Ishikawa (cell line): ENCODE data around the gene LRRN3.

Experiments used
- CEBPB ChIP-seq: IDR thresholded peaks from 2 replicates; pipeline ENCODE4 v1.6.1; 2012
- CREB1 ChIP-seq: IDR thresholded peaks from 2 replicates; pipeline ENCODE4 v1.6.1; 2012; ENCODE audit warnings: low read depth
- EGR1 ChIP-seq: IDR thresholded peaks from 2 replicates; pipeline ENCODE4 v1.6.1; 2012
- EP300 ChIP-seq: IDR thresholded peaks from 2 replicates; pipeline ENCODE4 v1.6.1; 2012; ENCODE audit warnings: borderline replicate concordance
- FOXM1 ChIP-seq: IDR thresholded peaks from 2 replicates; pipeline ENCODE4 v1.6.1; 2012; ENCODE audit warnings: low read depth, borderline replicate concordance
- NFIC ChIP-seq: IDR thresholded peaks from 2 replicates; pipeline ENCODE4 v1.6.1; 2012
- RAD21 ChIP-seq: IDR thresholded peaks from 2 replicates; pipeline ENCODE4 v1.6.1; 2012; ENCODE audit warnings: low read depth
- REST ChIP-seq: IDR thresholded peaks from 2 replicates; pipeline ENCODE4 v1.6.1; 2012; ENCODE audit warnings: low read depth, mild to moderate bottlenecking
- TAF1 ChIP-seq: IDR thresholded peaks from 2 replicates; pipeline ENCODE4 v1.6.1; 2012; ENCODE audit warnings: low read depth, mild to moderate bottlenecking
- TCF12 ChIP-seq: IDR thresholded peaks from 2 replicates; pipeline ENCODE4 v1.6.1; 2012; ENCODE audit warnings: low read depth
- TEAD4 ChIP-seq: IDR thresholded peaks from 2 replicates; pipeline ENCODE4 v1.6.1; 2012
- USF1 ChIP-seq: IDR thresholded peaks from 2 replicates; pipeline ENCODE4 v1.6.1; 2012
- YY1 ChIP-seq: IDR thresholded peaks from 2 replicates; pipeline ENCODE4 v1.6.1; 2012; ENCODE audit warnings: low read depth
- ZBTB7A ChIP-seq: IDR thresholded peaks from 2 replicates; pipeline ENCODE4 v1.6.1; 2012; ENCODE audit warnings: low read depth
- TF ChIP-seq, protein P1 (sequence below): IDR thresholded peaks from 2 replicates; pipeline ENCODE4 v1.6.1; 2012

LRRN3 gene

GRCh38 chr7:111107579-111107978 lies 16.7 kb downstream of the LRRN3 start:
- no peak for TF ChIP-seq EP300
- no peak for TF ChIP-seq EGR1
- TF ChIP-seq RAD21: no peak
- TF ChIP-seq TAF1: no peak
- no peak for TF ChIP-seq FOXM1
- TF ChIP-seq TEAD4: no peak
- no peak for TF ChIP-seq NFIC
- no peak for TF ChIP-seq ZBTB7A
- TF ChIP-seq REST: no peak
- TF ChIP-seq YY1: no peak
- TF ChIP-seq, protein P1, sequence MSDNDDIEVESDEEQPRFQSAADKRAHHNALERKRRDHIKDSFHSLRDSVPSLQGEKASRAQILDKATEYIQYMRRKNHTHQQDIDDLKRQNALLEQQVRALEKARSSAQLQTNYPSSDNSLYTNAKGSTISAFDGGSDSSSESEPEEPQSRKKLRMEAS: no peak
- TF ChIP-seq TCF12: no peak
- no peak for TF ChIP-seq USF1
- no peak for TF ChIP-seq CEBPB

GRCh38 chr7:111108000-111108399 lies 17.1 kb downstream of the LRRN3 start:
- no peak for TF ChIP-seq REST
- TF ChIP-seq FOXM1: no peak

- no peak for TF ChIP-seq FOXM1
- no peak for TF ChIP-seq USF1
- TF ChIP-seq, protein P1: no peak
- no peak for TF ChIP-seq ZBTB7A
- TF ChIP-seq RAD21: no peak
- no peak for TF ChIP-seq YY1
Measured at GRCh38 chr7:111108496-111108895, 17.6 kb downstream of the LRRN3 start.

DNA sequence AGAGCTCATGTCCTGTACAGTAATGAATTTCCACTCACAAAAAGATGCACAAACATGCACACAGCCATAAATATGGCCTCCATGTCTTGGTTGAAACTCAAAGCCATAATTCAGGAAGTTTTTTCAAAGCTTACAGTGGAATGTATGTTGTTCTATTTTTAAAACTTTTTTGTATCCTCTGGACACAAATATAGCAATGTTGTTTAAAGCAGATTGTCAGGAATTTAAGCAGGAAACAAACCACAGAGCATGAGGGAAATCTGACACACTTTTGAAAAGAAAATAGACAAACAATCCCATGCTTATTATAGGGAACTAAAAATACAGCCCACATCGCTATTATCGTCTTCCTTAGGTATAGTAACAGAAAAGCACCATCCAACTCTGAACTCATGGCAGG lies 21.5 kb downstream of the LRRN3 start:
- TF ChIP-seq CEBPB (no peak), USF1 (no peak), RAD21 (no peak), TAF1 (no peak), CREB1 (no peak), YY1 (no peak), NFIC (no peak), TEAD4 (no peak), ZBTB7A (no peak), EP300 (no peak)
- TF ChIP-seq, protein P1: no peak

GRCh38 chr7:111113263-111114017 lies 22.5 kb downstream of the LRRN3 start:
- TF ChIP-seq TAF1 (no peak), ZBTB7A (no peak), CEBPB (no peak)
- TF ChIP-seq, protein P1: no peak

- TF ChIP-seq NFIC (no peak), ZBTB7A (no peak), EGR1 (no peak), YY1 (no peak), FOXM1 (no peak), TEAD4 (no peak), RAD21 (no peak), CREB1 (no peak), USF1 (no peak), REST (no peak), EP300 (no peak), CEBPB (no peak), TCF12 (no peak), TAF1 (no peak)
- TF ChIP-seq, protein P1: no peak
Measured at GRCh38 chr7:111115966-111116365, 25.0 kb downstream of the LRRN3 start.
